OCI-LY3 (cell line): Measurements from ENCODE around the gene ACTBL2.

ENCODE experiments used
- CTCF ChIP-seq: fragments of 200-600, 300-600 bp; sonication (generic); IDR thresholded peaks from 2 replicates; pipeline ENCODE4 v1.5.1; 2014; ENCODE audit warnings: antibody characterized with exemption, low read length, low read depth
- EZH2phosphoT487 ChIP-seq: fragments of 200-600 bp; shearing (Covaris generic); IDR thresholded peaks from 2 replicates; pipeline ENCODE4 v1.6.1; 2018; ENCODE audit warnings: antibody characterized with exemption, mixed run types, low read depth

- TF ChIP-seq CTCF (no peak), EZH2phosphoT487 (no peak)
Measured at GRCh38 chr5:57439601-57440000, 43.0 kb downstream of the ACTBL2 start.
